Endometrial microvascular endothelial cells (primary cell): ENCODE data around the gene CD99. TPM values are rescaled to one million over a fixed set of nuclear protein-coding genes. Genes with fewer than 3 reads are reported as not detected.
"Not testable (repeated sequence)": the region's sequence is repeated elsewhere in the genome, so short reads cannot be mapped to it uniquely, and the experiment has no call there.

Source experiments
- in situ Hi-C: cut with HindIII; loops from 2 replicates; pipeline ENCODE4 v1.10.0; 2017; ENCODE audit warnings: low sequenced_read_pairs, low pct_unique_long_range_greater_than_20kb; ENCODE audit errors: inconsistent ontology term
- total RNA-seq: library from RNA; depleted of rRNA; stranded (reverse); fragments of >200 nt; gene quantifications from one replicate; pipeline ENCODE4 v1.2.3, GENCODE V29; 2015; ENCODE audit errors: inconsistent ontology term

Gene CD99
- total RNA-seq, 1 donor from 2014 or later, result 443 TPM

GRCh38 chrX:2714551-2714950, 23.5 kb downstream of the CD99 start:
- in situ Hi-C loops, result no loop called here

- in situ Hi-C loops, result no loop called here
Observed at GRCh38 chrX:2715066-2715600, 24.0 kb downstream of the CD99 start.

DNA sequence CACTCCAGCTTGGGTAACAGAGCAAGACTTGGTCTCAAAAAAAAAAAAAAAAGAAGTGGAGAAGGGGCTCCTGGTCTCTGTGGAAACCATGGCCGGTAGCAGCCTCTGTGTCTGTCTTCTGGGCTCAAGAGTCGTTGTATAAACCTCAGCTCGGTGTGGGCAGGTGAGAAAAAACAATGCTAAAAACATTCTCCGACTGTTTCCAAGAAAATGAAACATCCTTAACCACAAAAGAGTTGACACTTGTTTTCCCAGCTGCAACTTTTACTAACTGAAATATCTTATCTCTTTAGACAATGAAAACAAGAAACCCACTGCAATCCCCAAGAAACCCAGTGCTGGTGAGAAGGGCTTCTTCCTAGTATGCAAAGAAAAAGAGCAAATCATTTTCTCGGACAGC, 26.2 kb downstream of the CD99 start:
- in situ Hi-C loops, result no loop called here

- in situ Hi-C loops, result no loop called here
Observed at GRCh38 chrX:2718821-2719220, 27.7 kb downstream of the CD99 start.

DNA sequence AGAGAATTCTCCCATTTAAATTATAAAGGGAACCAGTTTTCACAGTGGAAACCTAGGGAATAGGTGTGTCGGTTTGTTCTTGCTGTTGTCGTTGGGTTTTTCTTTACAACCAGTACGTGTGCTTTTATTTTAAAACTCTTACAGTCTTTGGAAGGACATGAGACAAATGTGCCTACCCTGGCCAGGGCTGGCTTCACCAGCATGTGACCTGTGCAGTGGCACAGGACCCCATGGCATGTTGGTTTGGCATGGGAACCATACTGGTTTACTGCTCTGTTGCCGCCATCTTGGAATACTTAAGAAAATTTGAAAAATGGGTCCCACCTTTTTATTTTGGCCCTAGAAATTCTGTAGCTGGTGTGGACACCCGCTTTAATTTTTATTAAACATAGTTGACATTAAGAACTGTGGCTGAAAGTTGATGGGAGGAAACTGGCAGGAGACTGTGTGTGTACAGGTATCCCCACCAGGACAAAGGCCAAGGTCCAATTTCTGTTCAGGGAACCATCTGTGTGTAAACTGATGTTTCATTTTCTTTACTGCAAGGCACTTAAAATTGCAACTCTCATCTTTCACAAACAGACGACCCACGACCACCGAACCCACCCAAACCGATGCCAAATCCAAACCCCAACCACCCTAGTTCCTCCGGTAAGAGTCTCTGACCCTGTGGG, 28.8 kb downstream of the CD99 start:
- in situ Hi-C loops, result no loop called here

DNA sequence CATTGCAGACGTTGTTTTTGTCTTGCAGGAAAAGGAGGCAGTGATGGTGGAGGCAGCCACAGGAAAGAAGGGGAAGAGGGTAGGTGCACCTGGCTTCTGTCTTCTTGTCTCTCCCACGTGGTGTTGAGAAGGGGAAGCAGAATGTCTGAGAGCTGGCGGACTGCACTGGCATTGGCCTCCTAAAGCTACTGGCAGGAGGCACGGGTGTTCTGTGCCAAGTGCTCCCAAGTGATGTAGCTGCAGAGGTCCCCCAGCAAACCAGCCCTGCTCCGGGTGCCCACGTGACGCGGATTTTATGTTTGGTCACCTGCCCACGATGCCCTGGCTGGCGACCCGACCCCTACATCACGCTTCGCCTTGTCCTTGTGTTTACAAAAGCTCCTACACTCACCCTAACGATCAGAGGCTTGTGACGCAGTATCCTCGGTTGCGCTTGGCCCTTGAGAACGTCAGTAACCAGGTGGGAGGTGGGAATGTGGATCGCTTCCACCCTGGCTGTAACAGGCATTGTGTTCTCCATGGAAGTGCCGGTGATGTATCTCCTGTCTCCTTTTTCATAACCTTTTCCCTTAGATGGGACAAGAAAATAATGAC, 32.3 kb downstream of the CD99 start:
- in situ Hi-C loops, result no loop called here

GRCh38 chrX:2727264-2727663, 36.2 kb downstream of the CD99 start:
- in situ Hi-C loops, result not testable (repeated sequence)

GRCh38 chrX:2732076-2732475, 41.0 kb downstream of the CD99 start:
- in situ Hi-C loops, result no loop called here

- in situ Hi-C loops, result no loop called here
Observed at GRCh38 chrX:2732649-2733048, 41.6 kb downstream of the CD99 start.

DNA sequence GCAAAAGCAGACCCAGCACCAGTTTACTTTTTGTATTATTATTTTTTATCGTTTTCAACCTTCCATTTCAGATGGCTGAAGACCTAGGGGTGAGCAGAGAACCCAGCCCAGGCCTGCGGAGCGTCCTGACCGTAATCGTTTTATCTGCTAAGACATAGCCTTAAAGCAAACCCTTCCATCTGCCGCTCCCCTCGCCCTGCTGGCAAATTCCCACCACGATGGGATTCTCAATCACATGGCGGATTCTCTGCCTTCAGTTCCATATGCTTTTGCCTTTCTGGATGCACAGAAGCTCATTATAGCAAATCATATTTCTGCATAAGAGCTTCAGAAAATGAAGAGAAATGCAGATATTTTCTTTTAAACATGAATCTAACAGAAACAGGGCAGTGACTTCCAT, 42.2 kb downstream of the CD99 start:
- in situ Hi-C loops, result no loop called here

GRCh38 chrX:2735270-2735669, 44.2 kb downstream of the CD99 start:
- in situ Hi-C loops, result no loop called here

DNA sequence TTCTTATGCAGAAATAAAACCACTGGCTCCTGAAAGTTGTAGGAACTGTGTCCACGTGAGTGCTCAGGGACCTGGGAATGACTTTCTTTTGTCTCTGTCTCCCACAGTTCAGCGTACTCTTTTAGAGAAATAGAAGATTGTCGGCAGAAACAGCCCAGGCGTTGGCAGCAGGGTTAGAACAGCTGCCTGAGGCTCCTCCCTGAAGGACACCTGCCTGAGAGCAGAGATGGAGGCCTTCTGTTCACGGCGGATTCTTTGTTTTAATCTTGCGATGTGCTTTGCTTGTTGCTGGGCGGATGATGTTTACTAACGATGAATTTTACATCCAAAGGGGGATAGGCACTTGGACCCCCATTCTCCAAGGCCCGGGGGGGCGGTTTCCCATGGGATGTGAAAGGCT, 49.6 kb downstream of the CD99 start:
- in situ Hi-C loops, result no loop called here

DNA sequence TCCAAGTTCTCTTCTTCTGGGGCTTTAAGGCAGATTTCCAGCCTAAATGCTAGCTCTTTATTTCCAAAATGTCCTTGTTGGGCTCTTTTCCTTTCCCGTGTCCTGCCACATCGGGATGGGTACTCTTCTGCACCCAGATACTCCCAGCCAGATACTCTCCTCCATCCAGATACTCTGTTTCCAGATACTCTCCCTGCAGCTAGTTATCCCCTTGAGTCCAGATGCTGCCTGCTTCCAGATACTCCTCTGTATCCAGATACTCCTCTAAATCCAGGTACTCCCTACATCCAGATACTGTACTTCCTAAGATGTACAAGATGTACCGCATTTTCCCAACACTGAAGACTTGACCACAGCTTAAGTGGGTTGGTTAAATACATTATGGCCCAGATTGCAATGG, 50.3 kb downstream of the CD99 start:
- in situ Hi-C loops, result no loop called here

DNA sequence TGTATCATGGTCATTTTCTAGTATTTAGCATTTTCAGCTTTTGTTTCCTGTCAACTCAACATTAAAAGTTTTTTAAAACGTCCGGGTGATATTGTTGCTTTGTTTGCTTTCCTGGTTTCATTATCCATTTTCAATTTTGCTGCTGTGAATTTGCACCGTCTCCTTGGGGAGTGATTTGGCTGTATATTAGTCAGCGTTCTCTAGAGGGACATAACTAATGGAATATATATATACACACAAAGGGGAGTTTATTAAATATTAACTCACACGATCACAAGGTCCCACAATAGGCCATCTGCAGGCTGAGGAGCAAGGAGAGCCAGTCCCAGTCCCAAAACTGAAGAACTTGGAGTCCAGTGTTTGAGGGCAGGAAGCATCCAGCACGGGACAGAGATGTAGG, 55.2 kb downstream of the CD99 start:
- in situ Hi-C loops, result not testable (repeated sequence)

- in situ Hi-C loops, result no loop called here
Observed at GRCh38 chrX:2748171-2748814, 57.2 kb downstream of the CD99 start.

DNA sequence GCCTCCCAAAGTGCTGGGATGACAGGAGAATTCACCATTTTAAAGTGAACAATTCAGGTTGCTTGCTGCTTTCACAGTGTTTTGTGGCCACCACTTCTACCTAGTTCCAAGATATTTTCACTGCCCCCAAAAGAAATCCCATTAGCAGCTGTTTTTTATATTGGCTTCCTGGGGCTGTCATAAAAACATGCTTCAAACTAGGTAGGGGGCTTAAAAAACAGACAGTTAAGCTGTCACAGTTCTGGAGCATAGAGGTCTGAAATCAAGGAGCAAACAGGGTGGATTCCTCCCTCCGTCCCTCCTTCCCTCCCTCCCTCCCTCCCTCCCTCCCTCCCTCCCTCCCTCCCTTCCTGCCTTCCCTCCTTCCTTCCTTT, 57.7 kb downstream of the CD99 start:
- in situ Hi-C loops, result no loop called here

DNA sequence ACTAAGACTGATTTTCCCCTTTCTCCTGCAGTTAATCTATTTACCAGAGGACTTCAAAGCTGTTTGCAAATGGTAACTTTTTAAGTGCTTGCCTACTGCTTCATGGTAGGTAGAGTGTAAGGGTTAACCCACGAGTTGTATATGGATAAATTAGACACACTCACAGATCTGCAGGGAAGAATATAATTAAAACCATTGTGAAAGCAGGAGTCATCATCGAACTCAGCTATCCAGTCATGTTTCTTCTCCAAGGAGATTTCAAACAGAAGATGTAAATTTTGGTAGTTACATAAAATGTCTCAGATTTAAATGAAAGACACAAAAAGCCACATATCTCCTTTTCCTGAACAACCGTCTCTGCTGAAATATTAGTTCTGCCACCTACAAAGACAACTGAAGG, 60.2 kb downstream of the CD99 start:
- in situ Hi-C loops, result no loop called here

DNA sequence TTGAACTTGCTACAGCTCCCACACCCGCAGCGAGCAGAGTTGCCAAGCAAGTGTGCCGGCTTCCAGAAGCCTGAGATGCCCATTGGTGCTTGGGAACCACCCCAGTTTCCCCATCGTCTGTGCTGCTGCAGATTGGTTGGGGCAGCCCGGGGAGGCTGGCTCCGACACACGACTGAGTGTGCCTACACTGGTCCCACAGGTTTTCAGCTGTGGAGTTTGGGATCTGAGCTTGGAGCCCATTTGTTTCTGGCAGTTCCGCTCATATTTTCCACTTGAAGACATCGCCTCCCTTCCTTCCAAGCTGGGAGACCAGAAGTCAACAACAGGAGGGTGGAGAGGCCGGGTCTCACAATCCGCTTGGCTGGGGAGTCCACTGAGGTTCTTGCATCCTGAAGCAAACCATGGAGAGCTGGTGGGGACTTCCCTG, 60.8 kb downstream of the CD99 start, which contains the start of gene XG:
Gene XG (plus strand): TSS at position 167 of the 427 bp plus-strand sequence. CDS start 235 bp downstream, at position 402.
- in situ Hi-C loops, result not testable (repeated sequence)

- in situ Hi-C loops, result not testable (repeated sequence)
Observed at GRCh38 chrX:2752441-2752840, 61.3 kb downstream of the CD99 start.

- in situ Hi-C loops, result not testable (repeated sequence)
Observed at GRCh38 chrX:2755163-2755715, 64.1 kb downstream of the CD99 start.
